ENCODE results near the gene IL16.

Gene IL16

GRCh38 chr15:81299630-81300273 lies 103.1 kb downstream of the IL16 start:
- H3K4me1 ChIP-seq (ENCODE audit: control extremely low read depth in 1 of 4, control insufficient read depth in 4 of 4, insufficient read depth in 4 of 4, low read length in 3 of 4), result peaks cover 56 to 100% (median 98%) of the 10 kb centered on the region in 4 experiments
- CTCF ChIA-PET, result interaction anchor here (1.2 to 2.5 kb wide), 6 partner anchors 11 to 36 kb away, joined by 3 to 9 read pairs (median 6); no protein-coding TSS in a partner anchor
- WGBS (ENCODE audit: insufficient coverage), result 22% methylated on average over 10 of the region's 14 CpGs

GRCh38 chr15:81301385-81301784 lies 104.7 kb downstream of the IL16 start:
- ChIA-PET CTCF (interaction anchor here (1.0 to 1.5 kb wide), 8 partner anchors 9 to 99 kb away, joined by 3 to 8 read pairs (median 4); partner anchors contain the start of gene STARD5), POLR2A (no interaction called here)
- H3K36me3 ChIP-seq (ENCODE audit: control insufficient read depth in 4 of 4, insufficient read depth in 4 of 4, low read length in 3 of 4), result peaks cover 27 to 74% (median 54%) of the 10 kb centered on the region in 4 experiments
- H3K27ac ChIP-seq (ENCODE audit: insufficient read depth in 1 of 2, low read depth in 1 of 2, low read length in 2 of 2, poor library complexity in 1 of 2, severe bottlenecking in 2 of 2), result peak overlapping the region in 1 of 2 experiments; percentile 31
- peaks cover 41 to 86% (median 85%) of the 10 kb centered on the region in 4 experiments for H3K4me1 ChIP-seq (ENCODE audit: control extremely low read depth in 1 of 4, control insufficient read depth in 4 of 4, insufficient read depth in 4 of 4, low read length in 3 of 4)
- WGBS (ENCODE audit: insufficient coverage), result 96% methylated on average over 4 of the region's 4 CpGs
- H3K9me3 ChIP-seq (ENCODE audit: control extremely low read depth in 1 of 5, control insufficient read depth in 4 of 5, insufficient read depth in 2 of 5, low read depth in 1 of 5, low read length in 4 of 5), result no peaks in the 10 kb centered on the region
- DNase-seq, result no peak
- no peaks in the 10 kb centered on the region for H3K27me3 ChIP-seq (replicated peaks in 2 of 5; ENCODE audit: control insufficient read depth in 4 of 5, insufficient read depth in 5 of 5, low read length in 4 of 5)
- peak overlapping the region in 3 of 7 experiments; percentile 15 to 83 (median 74) for H3K4me3 ChIP-seq (ENCODE audit: control insufficient read depth in 1 of 7, extremely low read depth in 1 of 7, insufficient read depth in 4 of 7, low read depth in 2 of 7, low read length in 6 of 7)

More at GRCh38 chr15:81299630-81300273, 103.1 kb downstream of the IL16 start:
- peaks cover 15 to 58% (median 41%) of the 10 kb centered on the region in 4 experiments for H3K36me3 ChIP-seq (ENCODE audit: control insufficient read depth in 4 of 4, insufficient read depth in 4 of 4, low read length in 3 of 4)
- no peak for DNase-seq
- POLR2A ChIA-PET, result no interaction called here
- peak overlapping the region; percentile 52 to 73 for H3K27ac ChIP-seq (ENCODE audit: insufficient read depth in 1 of 2, low read depth in 1 of 2, low read length in 2 of 2, poor library complexity in 1 of 2, severe bottlenecking in 2 of 2)
- peak overlapping the region; percentile 28 to 84 (median 73) for H3K4me3 ChIP-seq (ENCODE audit: control insufficient read depth in 1 of 7, extremely low read depth in 1 of 7, insufficient read depth in 4 of 7, low read depth in 2 of 7, low read length in 6 of 7)
- no peaks in the 10 kb centered on the region for H3K27me3 ChIP-seq (replicated peaks in 2 of 5; ENCODE audit: control insufficient read depth in 4 of 5, insufficient read depth in 5 of 5, low read length in 4 of 5)
- H3K9me3 ChIP-seq (ENCODE audit: control extremely low read depth in 1 of 5, control insufficient read depth in 4 of 5, insufficient read depth in 2 of 5, low read depth in 1 of 5, low read length in 4 of 5), result no peaks in the 10 kb centered on the region

GRCh38 chr15:81301815-81302399 lies 105.2 kb downstream of the IL16 start:
- Histone ChIP-seq H3K4me3 (ENCODE audit: control insufficient read depth in 1 of 7, extremely low read depth in 1 of 7, insufficient read depth in 4 of 7, low read depth in 2 of 7, low read length in 6 of 7) (peak overlapping the region in 2 of 7 experiments; percentile 74 to 83), H3K27me3 (replicated peaks in 2 of 5; ENCODE audit: control insufficient read depth in 4 of 5, insufficient read depth in 5 of 5, low read length in 4 of 5) (no peaks in the 10 kb centered on the region), H3K9me3 (ENCODE audit: control extremely low read depth in 1 of 5, control insufficient read depth in 4 of 5, insufficient read depth in 2 of 5, low read depth in 1 of 5, low read length in 4 of 5) (no peaks in the 10 kb centered on the region), H3K36me3 (ENCODE audit: control insufficient read depth in 4 of 4, insufficient read depth in 4 of 4, low read length in 3 of 4) (peaks cover 29 to 79% (median 59%) of the 10 kb centered on the region in 4 experiments), H3K27ac (ENCODE audit: insufficient read depth in 1 of 2, low read depth in 1 of 2, low read length in 2 of 2, poor library complexity in 1 of 2, severe bottlenecking in 2 of 2) (peak overlapping the region in 1 of 2 experiments; percentile 45), H3K4me1 (ENCODE audit: control extremely low read depth in 1 of 4, control insufficient read depth in 4 of 4, insufficient read depth in 4 of 4, low read length in 3 of 4) (peaks cover 38 to 83% (median 80%) of the 10 kb centered on the region in 4 experiments)
- 75% methylated on average over 4 of the region's 5 CpGs for WGBS (ENCODE audit: insufficient coverage)
- ChIA-PET CTCF (interaction anchor here (1.0 to 1.5 kb wide), 7 partner anchors 9 to 98 kb away, joined by 3 to 8 read pairs (median 5); partner anchors contain the start of gene STARD5), POLR2A (interaction anchor here (0.7 kb wide), 1 partner anchor 10 kb away, joined by 3 read pairs; no protein-coding TSS in a partner anchor)
- no peak for DNase-seq

GRCh38 chr15:81302701-81303109 lies 106.0 kb downstream of the IL16 start:
- 50% methylated on average over 5 of the region's 6 CpGs for WGBS (ENCODE audit: insufficient coverage)
- Histone ChIP-seq H3K4me3 (ENCODE audit: control insufficient read depth in 1 of 7, extremely low read depth in 1 of 7, insufficient read depth in 4 of 7, low read depth in 2 of 7, low read length in 6 of 7) (peak overlapping the region in 2 of 7 experiments; percentile 12 to 22), H3K4me1 (ENCODE audit: control extremely low read depth in 1 of 4, control insufficient read depth in 4 of 4, insufficient read depth in 4 of 4, low read length in 3 of 4) (peaks cover 35 to 75% (median 74%) of the 10 kb centered on the region in 4 experiments), H3K27ac (ENCODE audit: insufficient read depth in 1 of 2, low read depth in 1 of 2, low read length in 2 of 2, poor library complexity in 1 of 2, severe bottlenecking in 2 of 2) (peak overlapping the region in 1 of 2 experiments; percentile 45), H3K9me3 (ENCODE audit: control extremely low read depth in 1 of 5, control insufficient read depth in 4 of 5, insufficient read depth in 2 of 5, low read depth in 1 of 5, low read length in 4 of 5) (no peaks in the 10 kb centered on the region), H3K27me3 (replicated peaks in 2 of 5; ENCODE audit: control insufficient read depth in 4 of 5, insufficient read depth in 5 of 5, low read length in 4 of 5) (no peaks in the 10 kb centered on the region), H3K36me3 (ENCODE audit: control insufficient read depth in 4 of 4, insufficient read depth in 4 of 4, low read length in 3 of 4) (peaks cover 33 to 87% (median 65%) of the 10 kb centered on the region in 4 experiments)
- ChIA-PET POLR2A (interaction anchor here (0.5 to 0.7 kb wide), 2 partner anchors 10 to 17 kb away, joined by 3 read pairs; no protein-coding TSS in a partner anchor), CTCF (interaction anchor here (1.4 to 1.5 kb wide), 2 partner anchors 28 to 34 kb away, joined by 5 to 8 read pairs; no protein-coding TSS in a partner anchor)
- DNase-seq, result peak in 2 of 3 donors; percentile 63 to 65

GRCh38 chr15:81303244-81304225 lies 106.9 kb downstream of the IL16 start:
- 72% methylated on average over 6 of the region's 9 CpGs for WGBS (ENCODE audit: insufficient coverage)
- peak in 2 of 3 donors; percentile 35 to 56 for DNase-seq
- peak overlapping the region in 1 of 2 experiments; percentile 55 for H3K27ac ChIP-seq (ENCODE audit: insufficient read depth in 1 of 2, low read depth in 1 of 2, low read length in 2 of 2, poor library complexity in 1 of 2, severe bottlenecking in 2 of 2)
- ChIA-PET POLR2A (no interaction called here), CTCF (interaction anchor here (1.3 kb wide), 1 partner anchor 8 kb away, joined by 4 read pairs; no protein-coding TSS in a partner anchor)
- no peaks in the 10 kb centered on the region for H3K27me3 ChIP-seq (replicated peaks in 2 of 5; ENCODE audit: control insufficient read depth in 4 of 5, insufficient read depth in 5 of 5, low read length in 4 of 5)
- H3K9me3 ChIP-seq (ENCODE audit: control extremely low read depth in 1 of 5, control insufficient read depth in 4 of 5, insufficient read depth in 2 of 5, low read depth in 1 of 5, low read length in 4 of 5), result no peaks in the 10 kb centered on the region
- peaks cover 29 to 67% (median 65%) of the 10 kb centered on the region in 4 experiments for H3K4me1 ChIP-seq (ENCODE audit: control extremely low read depth in 1 of 4, control insufficient read depth in 4 of 4, insufficient read depth in 4 of 4, low read length in 3 of 4)
- H3K36me3 ChIP-seq (ENCODE audit: control insufficient read depth in 4 of 4, insufficient read depth in 4 of 4, low read length in 3 of 4), result peaks cover 33 to 96% (median 72%) of the 10 kb centered on the region in 4 experiments
- H3K4me3 ChIP-seq (ENCODE audit: control insufficient read depth in 1 of 7, extremely low read depth in 1 of 7, insufficient read depth in 4 of 7, low read depth in 2 of 7, low read length in 6 of 7), result peak overlapping the region in 2 of 7 experiments; percentile 22 to 25

- DNase-seq, result peak in 2 of 3 donors; percentile 34 to 44
- Histone ChIP-seq H3K27ac (ENCODE audit: insufficient read depth in 1 of 2, low read depth in 1 of 2, low read length in 2 of 2, poor library complexity in 1 of 2, severe bottlenecking in 2 of 2) (peak overlapping the region in 1 of 2 experiments; percentile 55), H3K4me1 (ENCODE audit: control extremely low read depth in 1 of 4, control insufficient read depth in 4 of 4, insufficient read depth in 4 of 4, low read length in 3 of 4) (peaks cover 23 to 60% (median 58%) of the 10 kb centered on the region in 4 experiments), H3K27me3 (replicated peaks in 2 of 5; ENCODE audit: control insufficient read depth in 4 of 5, insufficient read depth in 5 of 5, low read length in 4 of 5) (no peaks in the 10 kb centered on the region), H3K4me3 (ENCODE audit: control insufficient read depth in 1 of 7, extremely low read depth in 1 of 7, insufficient read depth in 4 of 7, low read depth in 2 of 7, low read length in 6 of 7) (peak overlapping the region in 2 of 7 experiments; percentile 2 to 25), H3K36me3 (ENCODE audit: control insufficient read depth in 4 of 4, insufficient read depth in 4 of 4, low read length in 3 of 4) (peaks cover 33 to 99% (median 79%) of the 10 kb centered on the region in 4 experiments), H3K9me3 (ENCODE audit: control extremely low read depth in 1 of 5, control insufficient read depth in 4 of 5, insufficient read depth in 2 of 5, low read depth in 1 of 5, low read length in 4 of 5) (no peaks in the 10 kb centered on the region)
- POLR2A ChIA-PET, result no interaction called here
- CTCF ChIA-PET, result interaction anchor here (1.0 to 1.3 kb wide), 2 partner anchors 8 to 9 kb away, joined by 3 to 4 read pairs; no protein-coding TSS in a partner anchor
- WGBS (ENCODE audit: insufficient coverage), result 16% methylated on average over 4 of the region's 5 CpGs
Observed at GRCh38 chr15:81304226-81304625, 107.5 kb downstream of the IL16 start.

Measured in common myeloid progenitor, CD34-positive (primary cell).